ENCODE results near the gene SYT12. TPM values are rescaled to one million over a fixed set of nuclear protein-coding genes. Genes with fewer than 3 reads are reported as not detected.

Gene SYT12
- total RNA-seq, 2 donors from 2014 or later, result 0.78 TPM; not detected in 1

DNA sequence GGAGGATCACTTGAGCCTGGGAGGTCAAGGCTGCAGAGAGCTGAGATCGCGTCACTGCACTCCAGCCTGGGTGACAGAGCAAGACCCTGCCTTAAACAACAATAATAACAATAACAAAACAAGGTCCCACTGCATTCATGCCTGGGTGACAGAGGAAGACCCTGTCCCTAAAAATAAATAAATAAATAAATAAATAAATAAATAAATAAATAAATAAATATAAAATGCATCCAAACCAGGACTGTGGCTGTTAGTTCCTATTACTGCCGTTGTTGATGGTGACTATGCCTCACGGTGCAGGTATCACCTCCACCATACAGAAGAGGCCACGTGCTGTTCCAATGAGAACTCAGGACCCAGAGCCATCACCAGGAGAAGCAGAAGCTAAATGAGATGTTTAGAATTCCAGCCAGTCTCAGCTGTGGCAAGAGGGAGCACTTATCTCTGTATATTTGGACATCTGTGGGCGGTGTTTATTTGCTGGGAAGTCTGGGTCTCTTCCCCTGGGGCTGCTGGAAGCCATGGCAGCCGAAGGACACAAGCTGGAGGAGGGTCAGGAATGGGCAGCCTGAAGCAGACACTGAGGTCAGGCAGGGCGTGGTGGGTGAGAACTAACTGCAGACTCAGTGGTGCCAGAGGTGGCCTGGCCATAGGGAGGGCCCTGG, 26.2 kb upstream of the SYT12 start:
- Histone ChIP-seq H3K9me3 (no peaks in the 10 kb centered on the region), H3K27ac (no peak overlapping the region), H3K36me3 (replicated peaks in 1 of 2; ENCODE audit: insufficient read depth in 1 of 2, low read depth in 2 of 2) (no peaks in the 10 kb centered on the region), H3K4me1 (no peaks in the 10 kb centered on the region), H3K27me3 (no peaks in the 10 kb centered on the region), H3K4me3 (no peak overlapping the region)
- DNase-seq (no peak), ATAC-seq (no peak)
- WGBS, 2 donors, result 72 to 81% methylated on average over 6 to 8 of the region's 8 CpGs
- TF ChIP-seq, protein P1, sequence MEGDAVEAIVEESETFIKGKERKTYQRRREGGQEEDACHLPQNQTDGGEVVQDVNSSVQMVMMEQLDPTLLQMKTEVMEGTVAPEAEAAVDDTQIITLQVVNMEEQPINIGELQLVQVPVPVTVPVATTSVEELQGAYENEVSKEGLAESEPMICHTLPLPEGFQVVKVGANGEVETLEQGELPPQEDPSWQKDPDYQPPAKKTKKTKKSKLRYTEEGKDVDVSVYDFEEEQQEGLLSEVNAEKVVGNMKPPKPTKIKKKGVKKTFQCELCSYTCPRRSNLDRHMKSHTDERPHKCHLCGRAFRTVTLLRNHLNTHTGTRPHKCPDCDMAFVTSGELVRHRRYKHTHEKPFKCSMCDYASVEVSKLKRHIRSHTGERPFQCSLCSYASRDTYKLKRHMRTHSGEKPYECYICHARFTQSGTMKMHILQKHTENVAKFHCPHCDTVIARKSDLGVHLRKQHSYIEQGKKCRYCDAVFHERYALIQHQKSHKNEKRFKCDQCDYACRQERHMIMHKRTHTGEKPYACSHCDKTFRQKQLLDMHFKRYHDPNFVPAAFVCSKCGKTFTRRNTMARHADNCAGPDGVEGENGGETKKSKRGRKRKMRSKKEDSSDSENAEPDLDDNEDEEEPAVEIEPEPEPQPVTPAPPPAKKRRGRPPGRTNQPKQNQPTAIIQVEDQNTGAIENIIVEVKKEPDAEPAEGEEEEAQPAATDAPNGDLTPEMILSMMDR (IDR thresholded peaks at IDR 0.05), result no peak
- intact Hi-C loops (cut with DNase I), result no loop called here

DNA sequence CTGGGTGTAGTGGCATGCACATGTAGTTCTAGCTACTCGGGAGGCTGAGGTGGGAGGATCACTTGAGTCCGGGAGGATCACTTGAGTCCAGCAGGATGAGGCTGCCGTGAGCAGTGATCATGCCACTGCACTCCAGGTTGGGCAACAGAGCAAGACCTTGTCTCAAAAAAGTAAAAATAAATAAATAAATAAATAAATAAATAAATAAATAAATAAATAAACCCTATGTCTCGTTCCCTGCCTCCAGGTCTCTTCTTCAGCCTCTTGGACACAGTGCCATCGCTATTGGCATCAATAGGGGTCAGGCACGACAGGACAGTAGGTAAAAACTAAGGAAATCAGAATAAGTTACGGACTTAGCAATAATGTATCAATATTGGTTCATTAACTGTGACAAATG, 23.4 kb upstream of the SYT12 start:
- DNase-seq (no peak), ATAC-seq (no peak)
- no peaks in the 10 kb centered on the region for H3K9me3 ChIP-seq
- intact Hi-C loops (cut with DNase I), result no loop called here
- no peak overlapping the region for H3K4me3 ChIP-seq
- H3K4me1 ChIP-seq, result peaks cover 3% of the 10 kb centered on the region
- H3K27ac ChIP-seq, result no peak overlapping the region
- no peaks in the 10 kb centered on the region for H3K36me3 ChIP-seq (replicated peaks in 1 of 2; ENCODE audit: insufficient read depth in 1 of 2, low read depth in 2 of 2)
- TF ChIP-seq, protein P1 (IDR thresholded peaks at IDR 0.05), result no peak
- no peak for TF ChIP-seq POLR2A (IDR thresholded peaks at IDR 0.05)
- WGBS, 2 donors, result 83 to 88% methylated on average over 7 of the region's 7 CpGs
- H3K27me3 ChIP-seq, result no peaks in the 10 kb centered on the region

DNA sequence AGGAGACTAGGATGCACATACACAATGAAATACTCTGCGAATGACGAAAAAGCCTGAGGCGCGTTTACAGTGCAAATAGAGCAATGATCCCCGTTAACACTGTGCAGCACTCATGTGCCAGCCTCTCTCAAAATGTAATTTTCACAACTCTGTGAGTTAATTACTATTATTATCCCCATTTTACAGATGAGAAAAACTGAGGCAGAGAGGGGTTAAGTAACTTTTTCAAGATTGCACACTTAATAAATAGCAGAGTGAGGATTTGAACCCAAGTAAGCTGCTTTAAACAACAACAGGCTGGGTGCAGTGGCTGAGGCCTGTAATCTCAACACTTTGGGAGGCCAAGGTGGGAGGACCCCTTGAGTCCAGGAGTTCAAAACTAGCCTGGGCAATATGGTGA, 21.6 kb upstream of the SYT12 start:
- no peaks in the 10 kb centered on the region for H3K9me3 ChIP-seq
- DNase-seq (no peak), ATAC-seq (no peak)
- H3K4me1 ChIP-seq, result peaks cover 3% of the 10 kb centered on the region
- TF ChIP-seq POLR2A (IDR thresholded peaks at IDR 0.05), result no peak
- TF ChIP-seq, protein P1 (IDR thresholded peaks at IDR 0.05), result no peak
- no peaks in the 10 kb centered on the region for H3K36me3 ChIP-seq (replicated peaks in 1 of 2; ENCODE audit: insufficient read depth in 1 of 2, low read depth in 2 of 2)
- intact Hi-C loops (cut with DNase I), result no loop called here
- no peaks in the 10 kb centered on the region for H3K27me3 ChIP-seq
- WGBS, 2 donors, result 93 to 95% methylated on average over 5 of the region's 5 CpGs
- H3K4me3 ChIP-seq, result no peak overlapping the region
- no peak overlapping the region for H3K27ac ChIP-seq

DNA sequence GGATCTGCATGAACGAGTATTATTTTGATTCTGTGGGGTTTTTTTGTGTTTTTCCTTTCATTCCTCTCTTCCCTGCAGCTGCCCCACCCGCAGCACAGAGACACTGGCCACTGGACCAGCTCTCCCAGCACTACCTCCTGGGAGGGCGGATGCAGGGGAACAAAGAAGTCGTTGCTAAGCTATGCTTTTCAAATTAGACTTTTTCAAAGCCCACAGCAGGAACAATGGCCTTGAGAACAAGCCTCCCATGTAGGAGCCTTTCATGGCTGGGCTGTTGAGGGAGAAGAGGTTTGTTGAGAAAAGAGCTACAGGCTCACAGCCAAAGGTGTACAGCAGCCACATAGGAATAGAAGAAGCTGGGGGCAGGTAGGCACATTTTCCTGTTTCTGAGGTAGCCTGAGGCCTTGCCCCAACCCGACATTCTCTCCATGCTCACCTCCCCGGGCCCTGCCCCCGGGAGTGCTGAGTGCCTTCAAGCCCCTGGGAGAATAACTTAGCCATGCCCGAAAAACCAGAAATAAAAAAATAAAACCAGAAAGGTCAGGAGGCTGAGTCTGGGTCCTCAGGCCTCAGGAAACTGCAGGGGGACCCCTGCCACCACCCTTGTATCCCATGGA, 20.5 kb upstream of the SYT12 start:
- Histone ChIP-seq H3K9me3 (no peaks in the 10 kb centered on the region), H3K4me3 (no peak overlapping the region), H3K27ac (peak overlapping the region in 3 of 4 donors; percentile 12 to 37 (median 27)), H3K36me3 (replicated peaks in 1 of 2; ENCODE audit: insufficient read depth in 1 of 2, low read depth in 2 of 2) (no peaks in the 10 kb centered on the region), H3K4me1 (peaks cover 3% of the 10 kb centered on the region), H3K27me3 (no peaks in the 10 kb centered on the region)
- WGBS, 2 donors, result 60 to 66% methylated on average over 8 of the region's 8 CpGs
- DNase-seq (no peak), ATAC-seq (no peak)
- intact Hi-C loops (cut with DNase I), result no loop called here
- TF ChIP-seq POLR2A (IDR thresholded peaks at IDR 0.05), result no peak
- TF ChIP-seq, protein P1 (IDR thresholded peaks at IDR 0.05), result no peak

All from body of pancreas (tissue), 4 donors.